Measurements from ENCODE around the gene ATP6AP1. TPM values are rescaled to one million over a fixed set of nuclear protein-coding genes. Genes with fewer than 3 reads are reported as not detected.
"Not testable (repeated sequence)": the region's sequence is repeated elsewhere in the genome, so short reads cannot be mapped to it uniquely, and the experiment has no call there.

Gene ATP6AP1
- total and polyA plus RNA-seq, 11 donors, result 33.8 to 127 (median 84.2) TPM

- 50 to 64% (median 59%) methylated on average over 13 to 14 of the region's 14 CpGs for WGBS, 4 donors
- TF ChIP-seq CTCF (IDR thresholded peaks at IDR 0.05), result no peak
- no peak for TF ChIP-seq POLR2A (IDR thresholded peaks at IDR 0.05)
- no peak overlapping the region for H3K4me3 ChIP-seq
- ATAC-seq, result no peak
- H3K27me3 ChIP-seq, result no peaks in the 10 kb centered on the region
- H3K9me3 ChIP-seq, result peaks cover 0 to 5% (median 0%) of the 10 kb centered on the region in 12 donors
- H3K36me3 ChIP-seq, result peaks cover 0 to 18% (median 5%) of the 10 kb centered on the region in 9 donors
- intact Hi-C loops (cut with DNase I), result no loop called here
- H3K4me1 ChIP-seq, result peaks cover 0 to 23% (median 10%) of the 10 kb centered on the region in 12 donors
- no peak for DNase-seq
- H3K27ac ChIP-seq, result peak overlapping the region in 1 of 12 donors; percentile 43
Measured at GRCh38 chrX:154383359-154384283, 44.9 kb upstream of the ATP6AP1 start.

DNA sequence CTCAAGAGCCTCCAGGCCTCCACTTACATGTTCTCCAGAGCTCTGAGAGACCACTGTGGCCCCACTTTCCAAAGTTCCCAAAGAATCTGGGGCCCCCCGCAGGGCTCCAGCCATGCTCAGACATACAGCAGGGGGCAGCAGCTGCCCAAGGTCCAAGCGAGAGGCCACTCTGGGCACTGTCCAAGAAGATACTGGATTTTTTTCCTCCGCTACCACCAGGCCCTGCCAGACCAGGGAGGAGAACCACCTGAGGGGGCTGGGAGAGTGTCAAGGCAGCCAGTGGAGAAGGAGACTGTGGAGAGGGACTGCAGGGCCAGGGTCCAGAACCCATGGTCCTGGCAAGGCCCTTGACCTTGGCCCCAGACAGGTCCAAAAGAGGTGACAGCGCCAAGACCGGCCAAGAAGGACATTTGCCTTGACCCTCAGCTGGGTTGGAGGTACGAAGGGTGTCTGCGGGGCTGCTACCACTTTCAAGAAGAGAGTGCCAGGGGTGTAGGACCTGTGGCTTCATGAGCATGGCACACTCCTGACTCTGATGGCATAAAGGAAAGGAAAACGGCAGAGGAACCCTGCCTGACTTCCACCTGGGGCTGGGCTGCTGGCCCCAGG, 44.1 kb upstream of the ATP6AP1 start:
- Histone ChIP-seq H3K27me3 (no peaks in the 10 kb centered on the region), H3K27ac (peak overlapping the region in 2 of 12 donors; percentile 21 to 27), H3K4me3 (no peak overlapping the region), H3K9me3 (no peaks in the 10 kb centered on the region), H3K4me1 (peaks cover 0 to 23% (median 10%) of the 10 kb centered on the region in 12 donors), H3K36me3 (peaks cover 0 to 18% (median 5%) of the 10 kb centered on the region in 9 donors)
- ATAC-seq, result peak in 1 of 4 donors; percentile 29
- WGBS, 4 donors, result 46 to 73% (median 57%) methylated on average over 8 of the region's 8 CpGs
- TF ChIP-seq CTCF (IDR thresholded peaks at IDR 0.05) (peak in 11 of 12 donors; percentile 4 to 58 (median 38)), POLR2A (IDR thresholded peaks at IDR 0.05) (no peak)
- no peak for DNase-seq
- intact Hi-C loops (cut with DNase I), result no loop called here

DNA sequence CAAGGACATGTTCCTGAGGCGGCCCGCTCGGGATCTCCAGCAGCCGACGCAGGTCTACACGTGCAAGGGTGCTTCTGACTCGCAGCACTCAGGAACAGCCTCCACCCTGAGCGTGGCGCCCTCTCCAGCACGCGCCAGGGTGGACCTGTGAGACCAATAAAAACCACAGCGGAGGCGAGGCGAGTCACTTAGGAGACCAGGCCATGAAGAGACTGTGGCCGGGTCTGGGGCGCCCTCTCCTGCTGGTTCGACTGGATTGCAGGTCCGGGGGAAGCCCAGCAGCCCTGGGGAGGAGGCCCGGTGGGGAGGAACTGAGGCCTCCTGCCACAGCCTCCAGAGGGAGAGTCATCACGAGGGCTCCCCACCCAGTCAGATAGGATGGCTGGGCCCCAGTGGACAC, 40.4 kb upstream of the ATP6AP1 start:
- WGBS, 4 donors, result no CpG with 5 or more reads among the region's 20 CpGs
- H3K36me3 ChIP-seq; H3K4me1 ChIP-seq; H3K27me3 ChIP-seq; H3K9me3 ChIP-seq; H3K27ac ChIP-seq; H3K4me3 ChIP-seq; DNase-seq; intact Hi-C loops (cut with DNase I): not testable (repeated sequence)
- ATAC-seq, result peak; percentile 8 to 48 (median 25)

DNA sequence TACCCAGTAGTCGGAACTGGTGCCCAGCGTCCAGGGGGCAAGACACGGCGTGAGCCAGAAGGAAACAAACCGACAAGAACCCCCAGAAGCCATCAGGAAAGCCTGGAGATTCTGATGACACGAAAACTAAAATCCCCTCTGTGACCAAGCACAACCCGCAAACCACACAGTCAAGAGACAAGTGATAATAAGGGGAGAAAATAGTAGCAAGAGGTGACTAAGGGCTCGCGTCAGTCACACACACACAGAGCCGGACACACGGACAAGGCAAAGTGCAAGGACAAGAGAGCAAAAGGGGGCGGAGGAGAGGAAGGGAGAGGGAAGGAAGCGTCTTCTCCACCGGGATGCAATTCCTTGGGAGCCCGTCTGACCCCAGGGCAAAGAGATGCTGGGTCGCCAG, 39.8 kb upstream of the ATP6AP1 start:
- H3K4me1 ChIP-seq; H3K9me3 ChIP-seq; H3K36me3 ChIP-seq; H3K27ac ChIP-seq; H3K27me3 ChIP-seq; DNase-seq; H3K4me3 ChIP-seq; intact Hi-C loops (cut with DNase I): not testable (repeated sequence)
- ATAC-seq, result peak in 3 of 4 donors; percentile 0 to 10 (median 7)
- WGBS, 4 donors, result no CpG with 5 or more reads among the region's 16 CpGs

All from heart left ventricle (tissue), 16 donors.